HG02678 (cell line): ENCODE results near the gene DCAF6.

Source experiments
- ATAC-seq: cut with Tn5 transposase; IDR thresholded peaks from one replicate; pipeline ENCODE4 v1.9.1; 2021; ENCODE audit warnings: mild to moderate bottlenecking, moderate library complexity; ENCODE audit not compliant: unreplicated experiment

Gene DCAF6

DNA sequence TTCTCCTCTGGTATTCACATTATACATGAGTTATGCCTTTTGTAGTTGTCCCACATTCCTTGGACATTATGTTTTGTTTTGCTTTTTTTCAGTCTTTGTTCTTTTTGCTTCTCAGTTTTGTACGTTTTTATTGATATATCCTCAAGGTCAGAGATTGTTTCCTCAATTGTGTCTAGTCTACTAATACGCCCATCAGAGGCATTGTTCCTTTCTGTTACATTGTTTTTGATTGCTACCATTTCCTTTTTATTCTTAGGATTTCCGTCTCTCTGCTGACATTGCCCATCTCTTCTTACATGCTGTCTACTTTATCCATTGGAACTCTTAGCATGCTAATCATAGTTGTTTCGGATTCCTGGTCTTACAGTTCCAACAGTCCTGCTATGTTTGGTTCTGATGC, 28.2 kb downstream of the DCAF6 start:
- no peak for ATAC-seq

DNA sequence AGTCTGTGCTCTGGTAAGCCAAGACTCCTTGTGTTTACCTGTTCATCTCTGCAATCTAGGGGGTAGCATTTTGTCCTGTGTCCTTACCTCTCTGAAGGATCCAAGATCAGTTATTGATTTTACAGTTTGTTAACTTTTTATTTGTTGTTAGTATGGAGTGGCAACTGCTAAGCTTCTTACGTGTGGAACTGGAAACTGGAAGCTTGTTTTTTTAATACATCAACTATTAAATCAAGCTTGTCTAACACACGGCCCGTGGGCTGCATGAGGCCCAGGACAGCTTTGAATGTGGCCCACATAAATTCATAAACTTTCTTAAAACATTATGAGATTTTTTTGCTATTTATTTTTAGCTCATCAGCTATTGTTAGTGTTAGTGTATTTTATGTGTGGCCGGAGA, 29.6 kb downstream of the DCAF6 start:
- no peak for ATAC-seq

DNA sequence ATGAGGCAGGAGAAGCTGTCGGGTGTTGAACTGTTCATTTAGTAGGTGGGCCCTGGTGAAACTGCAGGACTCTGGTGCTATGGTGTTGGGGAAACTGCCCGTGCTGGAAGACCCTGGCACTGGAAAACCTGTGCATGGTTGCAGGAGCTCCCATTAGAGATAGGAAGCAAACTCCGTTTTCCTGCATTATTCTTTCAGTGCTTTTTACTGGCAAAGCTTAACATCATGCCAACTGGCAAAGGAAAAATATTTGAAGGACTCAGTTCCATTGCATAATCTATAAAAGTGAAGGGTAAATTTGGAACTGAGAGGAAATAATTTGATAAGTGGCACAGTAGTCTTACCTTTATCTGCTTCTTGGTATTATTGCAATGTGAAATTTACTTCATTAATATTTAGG, 32.1 kb downstream of the DCAF6 start:
- ATAC-seq = no peak

DNA sequence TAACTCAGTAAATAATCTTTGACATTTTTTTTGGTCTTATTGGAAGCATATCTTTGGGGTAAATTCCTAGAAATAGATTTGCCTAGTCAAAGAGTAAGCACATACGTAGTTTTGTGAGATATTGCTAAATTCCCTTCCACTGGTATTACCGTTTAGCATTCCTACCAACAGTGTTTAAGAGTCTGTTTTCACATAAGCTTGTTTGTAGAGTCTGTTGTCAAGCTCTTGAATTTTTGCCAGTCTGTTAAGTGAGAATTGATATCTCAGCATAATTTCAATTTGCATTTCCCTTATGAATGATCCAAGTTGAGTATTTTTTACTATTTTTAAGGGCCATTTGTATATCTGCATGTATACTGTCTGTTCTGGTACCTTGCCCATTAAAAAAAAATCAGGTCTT, 37.3 kb downstream of the DCAF6 start:
- ATAC-seq = no peak

DNA sequence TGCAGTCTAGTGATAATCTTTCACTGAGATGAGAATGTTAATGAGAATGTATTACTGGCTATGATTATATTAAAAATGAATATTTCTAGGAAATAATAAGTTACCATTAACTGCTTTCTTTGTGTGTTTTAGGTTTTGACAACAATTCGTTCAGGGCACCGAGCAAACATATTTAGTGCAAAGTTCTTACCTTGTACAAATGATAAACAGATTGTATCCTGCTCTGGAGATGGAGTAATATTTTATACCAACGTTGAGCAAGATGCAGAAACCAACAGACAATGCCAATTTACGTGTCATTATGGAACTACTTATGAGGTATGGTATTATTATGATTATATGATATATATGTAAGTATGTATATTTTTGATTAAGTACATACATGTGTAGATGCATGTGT, 38.2 kb downstream of the DCAF6 start:
- ATAC-seq = no peak

DNA sequence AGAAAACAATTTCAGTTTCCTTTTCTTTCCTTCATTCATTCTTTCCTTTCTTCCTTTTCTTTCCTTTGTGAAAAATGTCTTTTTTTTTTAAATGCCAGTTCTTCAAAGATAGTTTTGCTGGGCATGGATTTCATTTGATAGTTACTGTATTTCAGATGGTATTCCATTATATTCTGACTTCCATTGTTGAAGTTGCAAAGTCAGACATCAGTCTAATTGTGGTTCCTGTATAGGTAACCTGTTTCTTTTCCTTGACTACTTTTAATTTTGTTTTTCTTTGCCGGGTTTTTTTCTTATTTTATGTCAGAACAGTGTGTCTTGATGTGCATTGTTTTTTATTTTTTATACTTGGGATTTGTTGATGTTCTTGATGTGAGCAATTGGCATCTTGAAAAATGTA, 40.8 kb downstream of the DCAF6 start:
- no peak for ATAC-seq

DNA sequence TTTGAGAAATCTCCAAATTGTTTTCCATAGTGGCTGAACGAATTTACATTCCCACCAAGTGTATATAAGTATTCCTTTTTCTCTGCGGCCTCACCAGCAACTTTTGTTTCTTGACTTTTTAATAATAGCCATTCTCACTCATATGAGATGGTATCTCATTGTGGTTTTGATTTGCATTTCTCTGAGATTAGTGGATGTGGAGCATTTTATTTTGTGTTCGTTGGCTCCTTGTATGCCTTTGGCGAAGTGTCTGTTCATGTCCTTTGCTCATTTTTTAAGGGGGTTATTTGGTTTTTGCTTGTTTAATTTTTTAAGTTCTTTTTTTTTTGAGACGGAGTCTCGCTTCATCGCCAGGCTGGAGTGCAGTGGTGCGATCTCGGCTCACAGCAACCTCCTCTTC, 45.5 kb downstream of the DCAF6 start:
- no peak for ATAC-seq

DNA sequence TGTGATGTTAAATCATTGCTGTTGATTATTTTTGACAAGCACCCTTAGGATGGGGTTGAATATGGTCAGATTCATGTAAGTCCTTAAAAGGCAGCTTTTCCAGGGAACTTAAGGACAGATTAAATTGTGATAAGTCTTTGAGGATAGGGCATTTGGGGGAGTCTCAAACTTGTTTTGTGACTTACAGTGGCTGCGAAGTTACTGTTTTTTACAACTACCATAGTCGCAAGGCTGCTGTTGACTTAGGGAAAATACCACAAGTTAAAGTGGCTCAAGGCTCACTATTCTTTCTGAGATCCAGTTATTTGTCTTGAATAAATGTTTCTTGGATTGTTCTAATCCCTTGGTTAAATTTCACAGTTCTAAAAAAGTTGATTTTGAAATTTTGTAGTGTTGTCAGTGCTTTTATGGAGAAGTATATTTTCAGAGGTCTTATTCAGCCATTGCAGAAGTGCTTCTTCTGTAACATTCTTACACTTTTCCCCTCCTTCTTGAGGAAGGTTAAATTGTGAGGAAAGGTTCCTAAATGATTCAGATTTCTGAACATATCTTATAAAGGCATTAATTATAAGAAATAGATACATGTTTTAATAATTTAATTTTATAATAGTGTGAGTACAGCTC, 47.4 kb downstream of the DCAF6 start:
- no peak for ATAC-seq

DNA sequence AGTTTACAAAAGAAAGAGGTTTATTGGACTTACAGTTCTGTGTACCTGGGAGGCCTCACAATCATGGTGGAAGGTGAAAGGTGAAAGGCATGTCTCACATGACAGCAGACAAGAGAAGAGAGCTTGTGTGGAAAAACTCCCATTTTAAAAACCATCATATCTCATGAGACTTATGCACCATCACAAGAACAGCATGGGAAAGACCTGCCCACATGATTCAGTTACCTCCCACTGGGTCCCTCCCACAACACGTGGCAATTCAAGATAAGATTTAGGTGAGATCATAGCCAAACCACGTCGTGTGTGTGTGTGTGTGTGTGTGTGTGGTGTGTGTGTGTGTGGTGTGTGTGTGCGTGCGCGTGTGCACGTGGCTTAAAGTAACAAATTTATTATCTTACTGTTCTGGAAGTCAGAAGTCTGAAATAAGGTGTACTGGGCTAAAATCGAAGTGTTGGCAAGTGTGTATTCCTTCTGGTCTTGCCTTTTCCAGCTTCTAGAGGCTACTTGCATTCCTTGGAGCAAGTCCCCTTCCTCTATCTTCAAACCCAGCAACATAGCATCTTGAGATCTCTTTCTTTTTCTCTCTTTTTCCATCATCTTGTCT, 48.5 kb downstream of the DCAF6 start:
- no peak for ATAC-seq

DNA sequence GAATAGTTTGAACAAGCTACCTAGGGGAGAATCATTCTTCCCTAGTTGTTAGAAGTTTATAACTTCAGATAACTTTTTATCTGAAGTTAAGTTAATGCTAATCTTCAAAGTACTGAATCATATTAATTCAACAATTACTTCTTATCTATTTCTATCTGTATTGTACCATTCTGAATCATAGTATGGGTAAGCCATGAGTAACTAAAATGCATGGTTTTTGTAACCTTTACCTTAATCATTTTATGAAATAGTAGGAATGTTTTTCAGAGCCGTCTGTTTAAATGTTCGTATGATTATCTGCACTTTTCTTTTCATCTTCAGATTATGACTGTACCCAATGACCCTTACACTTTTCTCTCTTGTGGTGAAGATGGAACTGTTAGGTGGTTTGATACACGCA, 50.7 kb downstream of the DCAF6 start:
- ATAC-seq = no peak

DNA sequence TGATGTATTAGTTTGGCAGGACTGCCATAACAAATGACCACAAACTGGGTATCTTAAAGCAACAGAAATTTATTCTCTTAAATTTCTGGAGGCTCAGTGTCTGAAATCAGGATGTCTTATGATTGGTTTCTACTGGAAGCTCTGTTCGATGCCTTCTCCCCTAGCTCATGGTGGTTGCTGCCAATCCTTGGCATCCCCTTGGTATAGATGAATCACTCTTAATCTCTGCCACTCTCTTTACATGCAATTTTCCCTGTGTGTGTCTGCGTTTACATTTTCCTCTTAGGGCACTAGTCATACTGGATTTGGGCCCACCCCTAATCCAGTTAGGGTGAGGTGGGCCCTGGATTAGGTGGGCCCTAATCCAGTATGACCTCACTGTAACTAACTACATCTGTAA, 55.1 kb downstream of the DCAF6 start:
- ATAC-seq = no peak

DNA sequence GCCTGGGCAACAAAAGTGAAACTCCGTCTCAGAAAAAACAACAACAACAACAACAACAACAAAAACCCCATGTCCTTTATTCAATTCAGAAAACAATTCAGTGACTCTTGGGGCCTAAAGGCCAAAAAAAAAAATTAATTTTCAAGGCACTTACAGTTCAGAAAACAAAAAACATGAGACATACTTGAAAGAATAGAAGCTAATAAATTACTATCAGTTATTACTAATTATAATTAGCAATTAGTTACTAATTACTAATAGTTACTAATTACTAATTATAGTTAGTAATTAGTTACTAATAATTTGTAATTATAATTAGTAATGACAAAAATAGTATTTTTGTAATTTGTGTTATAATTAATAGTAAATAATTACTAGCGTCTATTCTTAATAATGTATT, 57.2 kb downstream of the DCAF6 start:
- ATAC-seq = no peak

DNA sequence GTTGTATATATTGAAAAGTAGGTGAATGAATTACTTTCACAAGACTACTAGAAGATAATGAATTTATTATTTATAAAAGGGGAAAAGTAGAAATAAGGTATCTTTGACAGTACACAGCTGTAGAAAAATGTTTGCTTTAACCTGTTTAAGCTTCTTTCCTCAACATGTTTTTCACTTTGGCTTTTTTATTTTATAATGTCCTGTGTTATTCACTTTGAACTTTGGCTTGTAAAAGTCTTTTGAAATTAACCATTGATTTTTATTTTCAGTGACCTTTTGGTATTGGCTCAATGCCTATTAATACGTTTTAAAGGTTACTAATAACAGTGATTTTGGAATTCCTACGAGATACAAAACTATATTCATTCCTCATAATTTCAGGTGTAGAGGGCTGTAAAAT, 58.1 kb downstream of the DCAF6 start:
- no peak for ATAC-seq

DNA sequence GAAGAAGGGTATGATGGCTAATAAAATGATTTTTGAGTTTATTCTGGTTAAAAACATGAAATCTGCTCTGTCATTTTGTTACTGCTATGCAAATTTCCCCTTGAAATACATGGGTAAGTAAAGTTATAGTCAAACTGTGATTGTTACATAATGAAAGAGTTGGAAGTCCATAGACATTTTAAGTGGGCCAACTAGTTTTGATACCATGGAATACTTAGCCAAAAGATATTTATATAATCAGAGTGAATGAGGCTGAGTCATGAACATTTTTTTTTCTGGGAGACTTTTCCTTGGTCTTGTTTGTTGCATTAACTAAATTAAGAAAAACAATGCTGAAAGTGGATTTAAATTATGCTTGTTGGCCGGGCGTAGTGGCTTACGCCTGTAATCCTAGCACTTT, 58.6 kb downstream of the DCAF6 start:
- ATAC-seq = no peak

DNA sequence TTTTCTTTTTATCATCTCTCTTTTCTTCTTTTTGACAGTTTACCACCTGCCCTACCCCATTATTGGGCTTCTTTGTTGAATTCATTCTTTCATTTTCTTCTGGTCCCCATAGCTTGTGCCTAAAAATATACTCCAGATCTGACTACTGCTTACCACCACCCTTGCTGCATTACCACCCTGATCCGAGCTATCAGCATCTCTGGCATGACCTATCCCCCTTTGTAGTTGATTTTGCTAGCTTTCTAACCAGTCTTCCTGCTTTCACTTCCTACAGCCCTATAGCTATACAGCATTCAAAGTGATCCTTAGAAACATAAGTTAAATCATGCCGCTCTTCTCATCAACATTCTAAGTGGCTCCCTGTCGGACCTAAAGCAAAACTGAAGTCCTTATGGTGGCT, 59.8 kb downstream of the DCAF6 start:
- no peak for ATAC-seq

DNA sequence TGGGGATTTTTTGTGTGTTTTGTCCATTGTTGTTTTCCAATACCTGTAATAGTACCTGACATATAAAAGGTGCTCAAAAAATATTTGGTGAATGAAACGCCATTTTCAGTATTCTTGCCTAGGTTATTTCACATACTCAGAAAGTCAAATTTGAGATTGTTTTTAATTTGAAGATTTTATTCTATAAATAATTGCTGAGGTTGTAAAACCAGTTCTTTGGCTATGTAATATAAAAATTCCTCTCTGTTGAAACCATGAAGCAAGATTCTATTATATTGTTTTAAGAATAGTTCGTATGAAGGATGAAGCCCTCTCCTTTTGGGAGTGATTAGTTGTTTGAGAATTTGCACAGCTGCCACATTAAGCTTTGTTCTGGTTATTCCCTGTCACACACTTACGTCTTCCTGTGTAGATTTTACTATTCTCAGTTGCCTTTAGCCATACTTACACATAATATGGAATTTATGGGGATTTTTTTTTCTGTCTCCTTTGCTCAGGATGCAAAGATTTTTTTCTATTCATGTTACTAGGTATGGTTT, 60.6 kb downstream of the DCAF6 start:
- no peak for ATAC-seq

DNA sequence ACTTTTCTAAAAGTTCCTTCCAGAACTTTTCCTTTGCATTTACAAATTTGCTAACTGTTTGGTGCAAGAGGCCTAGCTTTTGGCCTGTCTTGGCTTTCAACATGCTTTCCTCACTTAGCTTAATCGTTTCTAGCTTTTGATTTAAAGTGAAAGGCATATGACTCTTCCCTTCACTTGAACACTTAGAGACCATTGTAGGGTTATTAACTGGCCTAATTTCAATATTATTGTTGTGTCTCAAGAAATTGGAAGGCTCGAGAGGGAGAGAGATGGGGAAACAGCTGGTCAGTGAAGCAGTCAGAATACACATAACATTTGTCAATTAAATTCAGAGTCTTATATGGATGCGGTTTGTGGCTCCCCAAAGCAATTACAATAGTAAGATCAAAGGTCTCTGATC, 63.4 kb downstream of the DCAF6 start:
- no peak for ATAC-seq

DNA sequence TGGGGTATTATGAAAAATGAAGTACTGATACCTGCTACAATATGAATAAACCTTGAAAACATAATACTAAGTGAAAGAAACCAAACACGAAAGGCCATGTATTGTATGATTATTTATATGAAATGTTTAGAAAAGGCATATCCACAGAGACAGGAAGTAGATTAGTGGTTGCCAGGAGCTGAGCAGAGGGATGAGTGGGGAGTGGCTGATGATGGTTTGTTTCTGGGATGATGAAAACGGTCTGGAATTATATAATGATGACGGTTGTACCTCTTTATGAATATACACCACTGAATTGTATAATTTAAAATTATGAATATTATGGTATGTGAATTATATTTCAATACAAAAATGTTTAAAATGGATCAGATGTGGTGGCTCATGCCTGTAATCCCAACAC, 64.2 kb downstream of the DCAF6 start:
- ATAC-seq = no peak

DNA sequence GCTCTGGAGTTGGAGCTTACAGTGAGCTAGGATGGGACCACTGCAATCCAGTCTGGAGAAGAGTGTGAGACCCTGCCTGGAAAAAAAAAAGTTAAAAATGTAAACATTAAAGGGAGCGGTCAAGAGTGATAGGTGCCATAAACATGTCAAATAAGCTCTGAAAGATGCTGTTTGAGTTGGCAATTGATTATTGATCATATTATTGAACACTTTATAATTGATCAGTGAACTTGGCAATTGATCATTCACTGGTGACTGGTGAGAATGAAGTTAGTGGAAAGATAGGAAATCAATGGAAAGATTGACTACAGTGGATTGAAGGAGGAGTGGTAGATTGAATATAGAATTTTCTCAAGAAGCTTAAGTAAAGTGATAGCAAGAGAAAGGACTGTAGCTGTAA, 64.7 kb downstream of the DCAF6 start:
- ATAC-seq = no peak

DNA sequence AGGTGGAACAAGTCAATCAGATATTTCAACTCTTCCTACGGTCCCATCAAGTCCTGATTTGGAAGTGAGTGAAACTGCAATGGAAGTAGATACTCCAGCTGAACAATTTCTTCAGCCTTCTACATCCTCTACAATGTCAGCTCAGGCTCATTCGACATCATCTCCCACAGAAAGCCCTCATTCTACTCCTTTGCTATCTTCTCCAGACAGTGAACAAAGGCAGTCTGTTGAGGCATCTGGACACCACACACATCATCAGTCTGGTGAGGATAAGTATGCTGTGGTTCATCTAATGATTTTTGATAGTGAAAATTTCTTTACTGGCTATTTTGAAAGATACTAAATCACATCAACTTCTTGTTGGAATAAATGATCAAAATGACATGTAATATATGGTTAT, 68.0 kb downstream of the DCAF6 start:
- ATAC-seq = no peak

DNA sequence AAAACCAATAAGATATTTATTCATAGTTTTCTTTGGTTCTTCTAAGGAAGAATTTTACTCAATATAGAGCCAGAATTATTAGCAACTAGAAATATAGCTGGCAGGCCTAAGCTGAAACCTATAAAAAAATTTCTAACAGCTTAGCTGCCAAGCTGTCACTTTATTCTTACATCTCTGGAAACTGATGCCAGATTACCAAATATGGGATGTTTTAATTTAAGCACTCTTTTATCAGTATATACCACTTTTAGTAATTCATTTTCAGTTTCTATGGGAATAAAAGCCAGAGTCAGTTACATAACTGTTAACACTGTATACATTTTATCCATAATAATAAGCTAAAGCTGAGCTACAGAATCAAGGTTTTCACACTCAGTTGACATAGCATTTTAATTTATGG, 69.0 kb downstream of the DCAF6 start:
- no peak for ATAC-seq

DNA sequence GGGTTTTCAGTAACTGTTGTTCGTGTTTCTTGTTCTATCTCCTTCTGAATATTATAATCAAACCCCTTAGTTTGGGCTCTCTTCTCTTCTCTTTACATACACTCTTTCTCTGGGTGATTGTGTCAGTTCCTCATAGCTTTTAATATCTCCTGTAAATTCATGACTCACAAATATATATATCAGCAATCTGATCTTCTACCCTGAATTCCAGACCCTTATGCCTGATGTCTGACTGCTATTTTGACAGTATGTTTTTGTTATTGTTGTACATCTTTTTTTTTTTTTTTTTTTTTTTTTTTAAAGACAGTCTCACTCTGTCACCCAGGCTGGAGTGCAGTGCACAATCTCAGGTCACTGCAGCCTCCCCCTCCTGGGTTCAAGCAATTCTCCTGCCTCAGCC, 71.2 kb downstream of the DCAF6 start:
- ATAC-seq = no peak

DNA sequence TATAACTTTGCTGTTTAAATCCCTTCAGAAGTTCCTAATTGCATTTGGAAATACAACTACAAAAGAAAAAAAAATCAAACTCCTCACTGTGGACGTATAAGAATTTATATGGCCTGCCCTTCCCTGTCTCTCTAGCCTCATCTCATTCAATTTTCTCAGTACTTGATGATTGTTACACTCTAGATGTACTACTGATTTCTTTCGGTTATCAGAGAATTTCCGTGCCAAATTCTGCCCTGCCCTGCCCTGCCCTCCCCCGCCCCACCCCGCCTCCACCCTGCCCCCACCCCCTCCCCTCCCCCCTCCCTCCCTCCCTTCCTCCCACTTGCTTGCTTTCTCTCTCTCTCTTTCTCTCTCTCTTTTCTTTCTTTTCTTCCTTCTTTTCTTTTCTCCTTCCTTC, 72.1 kb downstream of the DCAF6 start:
- ATAC-seq = no peak
